Measurements from ENCODE around the gene MRPL53.

DNA sequence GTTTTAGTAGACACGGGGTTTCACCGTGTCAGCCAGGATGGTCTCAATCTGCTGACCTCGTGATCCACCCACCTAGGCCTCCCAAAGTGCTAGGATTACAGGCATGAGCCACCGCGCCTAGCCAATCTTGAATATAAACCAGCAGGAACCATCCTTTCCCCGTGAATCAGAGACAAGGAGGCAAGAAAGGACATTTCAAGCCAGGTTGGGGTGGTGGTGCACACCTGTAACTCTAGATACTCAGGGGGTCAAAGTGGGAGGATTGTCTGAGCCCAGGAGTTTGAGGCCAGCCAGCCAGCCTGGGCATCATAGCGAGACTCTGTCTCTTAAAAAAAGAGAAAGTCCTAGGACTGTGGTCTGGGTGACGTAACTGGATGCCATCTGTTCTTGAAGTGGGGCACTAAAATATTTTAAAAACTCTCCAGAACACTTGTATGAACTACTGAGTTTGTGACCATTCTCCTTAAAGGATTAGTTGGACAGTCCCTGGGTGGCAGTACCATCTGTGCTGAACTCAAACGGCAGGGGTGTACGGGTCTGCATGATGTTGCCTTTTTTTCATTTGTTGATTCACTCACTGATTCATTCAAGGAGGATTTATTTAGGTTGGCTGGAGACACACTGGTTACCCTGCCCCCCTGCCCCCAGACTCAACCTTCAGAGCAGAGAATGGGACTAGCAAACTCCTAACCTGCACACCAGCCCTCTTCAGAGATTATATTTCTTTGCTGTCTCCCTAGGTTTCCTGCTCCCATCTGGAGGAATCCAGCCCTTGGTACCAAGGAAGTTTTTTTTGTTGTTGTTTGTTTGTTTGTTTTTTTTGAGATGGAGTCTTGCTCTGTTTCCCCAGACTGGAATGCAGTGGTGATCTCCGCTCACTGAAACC lies 38.9 kb upstream of the MRPL53 start:
- no peak for TF ChIP-seq TBL1XR1 (IDR thresholded peaks at IDR 0.05; ENCODE audit: low read length in 2 of 2)
- TF ChIP-seq, protein P1, sequence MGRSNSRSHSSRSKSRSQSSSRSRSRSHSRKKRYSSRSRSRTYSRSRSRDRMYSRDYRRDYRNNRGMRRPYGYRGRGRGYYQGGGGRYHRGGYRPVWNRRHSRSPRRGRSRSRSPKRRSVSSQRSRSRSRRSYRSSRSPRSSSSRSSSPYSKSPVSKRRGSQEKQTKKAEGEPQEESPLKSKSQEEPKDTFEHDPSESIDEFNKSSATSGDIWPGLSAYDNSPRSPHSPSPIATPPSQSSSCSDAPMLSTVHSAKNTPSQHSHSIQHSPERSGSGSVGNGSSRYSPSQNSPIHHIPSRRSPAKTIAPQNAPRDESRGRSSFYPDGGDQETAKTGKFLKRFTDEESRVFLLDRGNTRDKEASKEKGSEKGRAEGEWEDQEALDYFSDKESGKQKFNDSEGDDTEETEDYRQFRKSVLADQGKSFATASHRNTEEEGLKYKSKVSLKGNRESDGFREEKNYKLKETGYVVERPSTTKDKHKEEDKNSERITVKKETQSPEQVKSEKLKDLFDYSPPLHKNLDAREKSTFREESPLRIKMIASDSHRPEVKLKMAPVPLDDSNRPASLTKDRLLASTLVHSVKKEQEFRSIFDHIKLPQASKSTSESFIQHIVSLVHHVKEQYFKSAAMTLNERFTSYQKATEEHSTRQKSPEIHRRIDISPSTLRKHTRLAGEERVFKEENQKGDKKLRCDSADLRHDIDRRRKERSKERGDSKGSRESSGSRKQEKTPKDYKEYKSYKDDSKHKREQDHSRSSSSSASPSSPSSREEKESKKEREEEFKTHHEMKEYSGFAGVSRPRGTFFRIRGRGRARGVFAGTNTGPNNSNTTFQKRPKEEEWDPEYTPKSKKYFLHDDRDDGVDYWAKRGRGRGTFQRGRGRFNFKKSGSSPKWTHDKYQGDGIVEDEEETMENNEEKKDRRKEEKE (IDR thresholded peaks at IDR 0.05; ENCODE audit: borderline replicate concordance in 1 of 2, control insufficient read depth in 1 of 2, low read depth in 2 of 2, low read length in 1 of 2) = no peak
- TF ChIP-seq RFX5 (IDR thresholded peaks at IDR 0.05; ENCODE audit: low read depth, low read length) = no peak
- TF ChIP-seq, protein P2, sequence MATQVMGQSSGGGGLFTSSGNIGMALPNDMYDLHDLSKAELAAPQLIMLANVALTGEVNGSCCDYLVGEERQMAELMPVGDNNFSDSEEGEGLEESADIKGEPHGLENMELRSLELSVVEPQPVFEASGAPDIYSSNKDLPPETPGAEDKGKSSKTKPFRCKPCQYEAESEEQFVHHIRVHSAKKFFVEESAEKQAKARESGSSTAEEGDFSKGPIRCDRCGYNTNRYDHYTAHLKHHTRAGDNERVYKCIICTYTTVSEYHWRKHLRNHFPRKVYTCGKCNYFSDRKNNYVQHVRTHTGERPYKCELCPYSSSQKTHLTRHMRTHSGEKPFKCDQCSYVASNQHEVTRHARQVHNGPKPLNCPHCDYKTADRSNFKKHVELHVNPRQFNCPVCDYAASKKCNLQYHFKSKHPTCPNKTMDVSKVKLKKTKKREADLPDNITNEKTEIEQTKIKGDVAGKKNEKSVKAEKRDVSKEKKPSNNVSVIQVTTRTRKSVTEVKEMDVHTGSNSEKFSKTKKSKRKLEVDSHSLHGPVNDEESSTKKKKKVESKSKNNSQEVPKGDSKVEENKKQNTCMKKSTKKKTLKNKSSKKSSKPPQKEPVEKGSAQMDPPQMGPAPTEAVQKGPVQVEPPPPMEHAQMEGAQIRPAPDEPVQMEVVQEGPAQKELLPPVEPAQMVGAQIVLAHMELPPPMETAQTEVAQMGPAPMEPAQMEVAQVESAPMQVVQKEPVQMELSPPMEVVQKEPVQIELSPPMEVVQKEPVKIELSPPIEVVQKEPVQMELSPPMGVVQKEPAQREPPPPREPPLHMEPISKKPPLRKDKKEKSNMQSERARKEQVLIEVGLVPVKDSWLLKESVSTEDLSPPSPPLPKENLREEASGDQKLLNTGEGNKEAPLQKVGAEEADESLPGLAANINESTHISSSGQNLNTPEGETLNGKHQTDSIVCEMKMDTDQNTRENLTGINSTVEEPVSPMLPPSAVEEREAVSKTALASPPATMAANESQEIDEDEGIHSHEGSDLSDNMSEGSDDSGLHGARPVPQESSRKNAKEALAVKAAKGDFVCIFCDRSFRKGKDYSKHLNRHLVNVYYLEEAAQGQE (IDR thresholded peaks at IDR 0.05; ENCODE audit: borderline replicate concordance) = no peak
- TF ChIP-seq, protein P2 (CRISPR knock-in tag; IDR thresholded peaks at IDR 0.05; ENCODE audit: low read depth) = no peak
- TF ChIP-seq, protein P3, sequence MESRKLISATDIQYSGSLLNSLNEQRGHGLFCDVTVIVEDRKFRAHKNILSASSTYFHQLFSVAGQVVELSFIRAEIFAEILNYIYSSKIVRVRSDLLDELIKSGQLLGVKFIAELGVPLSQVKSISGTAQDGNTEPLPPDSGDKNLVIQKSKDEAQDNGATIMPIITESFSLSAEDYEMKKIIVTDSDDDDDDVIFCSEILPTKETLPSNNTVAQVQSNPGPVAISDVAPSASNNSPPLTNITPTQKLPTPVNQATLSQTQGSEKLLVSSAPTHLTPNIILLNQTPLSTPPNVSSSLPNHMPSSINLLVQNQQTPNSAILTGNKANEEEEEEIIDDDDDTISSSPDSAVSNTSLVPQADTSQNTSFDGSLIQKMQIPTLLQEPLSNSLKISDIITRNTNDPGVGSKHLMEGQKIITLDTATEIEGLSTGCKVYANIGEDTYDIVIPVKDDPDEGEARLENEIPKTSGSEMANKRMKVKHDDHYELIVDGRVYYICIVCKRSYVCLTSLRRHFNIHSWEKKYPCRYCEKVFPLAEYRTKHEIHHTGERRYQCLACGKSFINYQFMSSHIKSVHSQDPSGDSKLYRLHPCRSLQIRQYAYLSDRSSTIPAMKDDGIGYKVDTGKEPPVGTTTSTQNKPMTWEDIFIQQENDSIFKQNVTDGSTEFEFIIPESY (CRISPR knock-in tag; IDR thresholded peaks at IDR 0.05) = no peak
- TF ChIP-seq, protein P4, sequence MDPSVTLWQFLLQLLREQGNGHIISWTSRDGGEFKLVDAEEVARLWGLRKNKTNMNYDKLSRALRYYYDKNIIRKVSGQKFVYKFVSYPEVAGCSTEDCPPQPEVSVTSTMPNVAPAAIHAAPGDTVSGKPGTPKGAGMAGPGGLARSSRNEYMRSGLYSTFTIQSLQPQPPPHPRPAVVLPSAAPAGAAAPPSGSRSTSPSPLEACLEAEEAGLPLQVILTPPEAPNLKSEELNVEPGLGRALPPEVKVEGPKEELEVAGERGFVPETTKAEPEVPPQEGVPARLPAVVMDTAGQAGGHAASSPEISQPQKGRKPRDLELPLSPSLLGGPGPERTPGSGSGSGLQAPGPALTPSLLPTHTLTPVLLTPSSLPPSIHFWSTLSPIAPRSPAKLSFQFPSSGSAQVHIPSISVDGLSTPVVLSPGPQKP (CRISPR knock-in tag; IDR thresholded peaks at IDR 0.05) = no peak
- TF ChIP-seq, protein P5, sequence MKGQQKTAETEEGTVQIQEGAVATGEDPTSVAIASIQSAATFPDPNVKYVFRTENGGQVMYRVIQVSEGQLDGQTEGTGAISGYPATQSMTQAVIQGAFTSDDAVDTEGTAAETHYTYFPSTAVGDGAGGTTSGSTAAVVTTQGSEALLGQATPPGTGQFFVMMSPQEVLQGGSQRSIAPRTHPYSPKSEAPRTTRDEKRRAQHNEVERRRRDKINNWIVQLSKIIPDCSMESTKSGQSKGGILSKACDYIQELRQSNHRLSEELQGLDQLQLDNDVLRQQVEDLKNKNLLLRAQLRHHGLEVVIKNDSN (CRISPR knock-in tag; IDR thresholded peaks at IDR 0.05) = no peak
- no peak for TF ChIP-seq POLR2A (conservative IDR thresholded peaks at IDR 0.05)
- TF ChIP-seq MYC (IDR thresholded peaks at IDR 0.05; ENCODE audit: low read depth, low read length) = no peak
- TF ChIP-seq MYC (CRISPR knock-in tag; IDR thresholded peaks at IDR 0.05; ENCODE audit: borderline replicate concordance, low read depth) = no peak
- no peak for TF ChIP-seq DACH1 (IDR thresholded peaks at IDR 0.05; ENCODE audit: partially characterized antibody)
